GM21390 (cell line): ENCODE results near the gene LGALS9B.
A peak's percentile ranks its signal among the peaks of the same experiment; 100 is the strongest.
"Not testable (repeated sequence)": the region's sequence is repeated elsewhere in the genome, so short reads cannot be mapped to it uniquely, and the experiment has no call there.

Experiments used
- ATAC-seq: cut with Tn5 transposase; IDR thresholded peaks from one replicate; pipeline ENCODE4 v1.9.1; 2021; ENCODE audit not compliant: unreplicated experiment

Gene LGALS9B

DNA sequence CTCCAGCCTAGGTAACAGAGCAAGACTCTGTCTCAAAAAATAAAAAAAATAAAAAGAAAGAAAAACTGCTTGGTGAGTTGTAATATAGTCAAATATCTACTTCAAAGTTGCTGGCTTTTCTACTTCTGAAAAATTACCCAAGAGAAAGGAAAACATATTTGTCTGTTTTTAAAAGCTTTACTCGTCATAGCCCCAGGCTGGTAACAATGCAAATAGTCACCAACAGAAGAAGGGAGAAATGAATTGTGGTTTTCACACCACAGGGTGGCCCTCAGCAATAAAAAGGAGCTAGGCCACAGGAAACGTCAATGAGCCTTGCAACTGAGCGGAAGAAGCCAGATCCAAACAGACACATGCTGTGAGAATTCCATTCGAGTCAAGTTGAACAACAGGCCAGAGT, 1.8 kb upstream of the LGALS9B start:
- ATAC-seq, result not testable (repeated sequence)

DNA sequence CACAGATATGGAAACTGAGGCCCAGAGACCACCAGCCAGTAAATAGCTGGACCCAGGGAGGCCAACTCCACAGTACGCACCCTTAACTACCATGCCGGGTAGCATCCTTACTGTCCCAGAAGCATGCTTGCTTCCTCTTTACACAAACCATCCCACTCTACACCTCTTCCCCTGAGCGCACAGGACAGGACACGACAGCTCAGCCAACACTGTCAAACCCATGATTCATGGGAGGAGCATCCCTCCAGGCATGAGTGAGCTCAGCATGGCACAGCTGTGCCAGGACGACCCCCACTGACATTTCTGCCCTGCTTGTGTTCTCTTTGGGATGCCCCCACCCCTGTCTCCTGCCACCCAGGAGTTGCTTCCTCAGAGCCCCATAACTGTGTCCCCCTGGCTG, 340 bp downstream of the LGALS9B start:
- ATAC-seq, result peak; percentile 30

DNA sequence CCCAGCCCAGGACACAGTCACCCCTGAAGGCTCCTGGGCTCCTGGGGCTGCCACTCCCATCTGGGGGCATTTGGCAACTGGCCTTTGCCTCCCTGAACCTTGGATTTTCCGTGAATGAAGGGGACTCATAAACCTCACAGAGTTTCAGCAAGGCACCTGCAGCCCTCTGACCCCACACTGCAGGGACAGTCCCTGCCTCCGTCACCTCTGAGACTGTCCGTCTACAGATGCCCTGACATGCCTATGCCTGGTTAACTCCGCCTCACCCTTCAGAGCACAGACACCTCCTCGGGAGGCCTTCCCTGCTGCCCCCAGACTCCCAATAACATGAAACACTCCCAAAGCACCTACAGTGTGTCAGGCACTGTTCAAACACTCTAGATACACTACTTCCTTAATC, 786 bp downstream of the LGALS9B start:
- ATAC-seq, result not testable (repeated sequence)

DNA sequence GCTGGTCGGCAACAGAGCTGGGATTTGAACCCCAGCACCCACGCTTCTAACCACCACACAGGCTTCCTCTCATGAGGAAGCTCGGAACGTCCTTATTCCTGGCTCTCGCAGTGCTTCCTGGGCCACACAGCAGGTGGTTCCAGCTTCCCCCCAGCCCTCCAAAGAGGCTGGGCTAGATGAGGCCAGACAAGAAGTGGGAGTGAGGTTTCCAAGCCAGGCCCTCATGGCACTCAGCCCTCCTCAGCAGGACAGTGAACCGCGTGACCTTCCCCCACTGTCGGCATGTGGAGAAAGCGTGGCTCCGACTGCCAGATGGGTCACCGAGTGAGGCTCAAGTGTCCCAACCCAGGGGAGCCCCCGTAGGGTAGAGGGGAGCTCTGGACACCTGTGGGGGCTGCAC, 1.8 kb downstream of the LGALS9B start:
- ATAC-seq, result not testable (repeated sequence)

DNA sequence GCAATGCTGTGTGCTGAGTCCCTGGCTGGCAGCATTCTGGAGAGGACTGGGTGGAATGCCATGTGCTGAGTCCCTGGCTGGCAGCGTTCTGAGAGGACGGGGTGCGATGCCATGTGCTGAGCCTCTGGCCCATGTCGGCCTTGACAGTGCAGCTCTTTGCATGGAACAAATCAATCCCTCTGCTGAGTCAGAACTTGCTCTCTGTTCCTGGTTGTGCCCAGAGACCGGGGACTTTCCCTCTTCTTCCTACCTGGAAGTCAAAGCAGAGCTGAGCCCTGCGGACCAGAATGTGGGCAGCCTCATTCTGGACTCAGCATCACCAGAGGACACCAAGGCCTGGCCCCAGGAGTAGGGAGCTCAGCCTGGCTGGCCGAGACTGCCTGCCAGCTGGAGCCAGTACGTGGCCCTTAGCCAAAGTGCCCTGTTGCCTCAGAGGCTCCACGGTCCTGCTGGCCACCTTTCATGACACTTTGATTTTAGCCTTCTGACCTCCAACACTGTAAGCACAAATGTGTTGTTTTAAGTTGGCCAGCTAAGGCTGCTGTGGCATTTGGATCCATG, 2.4 kb downstream of the LGALS9B start:
- not testable (repeated sequence) for ATAC-seq

DNA sequence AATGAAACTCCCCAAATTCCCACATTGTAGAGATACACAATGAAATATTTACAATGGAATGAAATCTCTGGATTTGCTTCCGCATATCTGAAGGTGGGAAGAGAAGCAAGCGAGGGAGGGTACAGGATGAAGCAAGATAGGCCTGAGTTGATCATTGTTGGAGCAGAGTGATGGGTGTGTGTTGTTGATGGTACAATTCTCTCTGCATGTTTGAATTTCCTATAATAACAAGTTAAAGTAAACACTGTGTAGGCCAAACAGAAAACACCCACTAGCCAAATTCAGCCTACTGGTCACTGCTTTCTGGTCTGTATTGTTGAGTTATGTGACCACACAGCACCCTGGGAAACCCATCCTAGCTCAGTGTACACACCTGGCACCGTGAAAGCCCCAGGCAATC, 5.2 kb downstream of the LGALS9B start:
- not testable (repeated sequence) for ATAC-seq

DNA sequence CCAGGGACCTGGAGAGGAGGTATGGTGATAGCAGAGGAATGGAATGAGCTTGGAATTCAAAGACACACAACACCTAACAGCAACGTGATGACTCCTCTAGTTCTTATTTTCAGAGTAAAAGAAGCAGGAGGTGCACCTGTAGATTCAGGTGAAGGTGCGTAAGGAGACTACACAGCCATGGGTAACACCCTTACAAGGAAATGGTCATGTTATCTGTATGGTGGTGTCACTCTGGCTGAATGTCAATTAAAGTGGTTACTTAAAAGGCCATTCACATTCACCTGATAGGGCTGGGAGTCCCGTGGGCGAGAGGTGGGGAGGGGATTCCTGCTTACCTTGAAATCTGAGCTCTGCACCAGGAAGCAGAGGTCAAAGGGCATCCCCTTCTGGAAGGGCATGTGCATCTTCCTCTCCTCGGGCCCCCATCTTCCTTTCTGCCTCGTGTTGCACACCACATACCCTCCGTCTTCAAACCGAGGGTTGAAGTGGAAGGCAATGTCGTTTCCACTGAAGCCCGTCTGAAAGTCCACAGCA, 9.4 kb downstream of the LGALS9B start:
- ATAC-seq, result not testable (repeated sequence)

DNA sequence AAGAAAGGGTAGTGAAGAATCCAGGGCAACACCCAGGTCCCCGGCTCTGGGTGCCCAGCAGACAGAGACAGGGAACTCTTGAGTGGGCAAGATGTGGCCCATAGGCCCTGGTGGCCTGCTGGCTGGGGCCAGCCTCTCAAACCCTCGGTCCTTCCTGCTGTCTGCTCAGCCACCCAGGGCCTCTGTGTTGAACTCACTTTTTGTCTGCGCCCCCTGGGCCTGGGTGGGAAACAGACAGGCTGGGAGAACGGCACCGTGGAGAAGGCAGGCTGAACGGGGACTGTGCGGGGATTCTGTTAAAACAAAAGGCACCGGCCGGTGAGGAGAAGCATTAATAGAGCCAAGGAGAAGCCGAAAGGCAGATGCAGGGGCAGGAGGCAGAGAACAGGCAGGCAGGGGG, 12.2 kb downstream of the LGALS9B start:
- ATAC-seq, result not testable (repeated sequence)

DNA sequence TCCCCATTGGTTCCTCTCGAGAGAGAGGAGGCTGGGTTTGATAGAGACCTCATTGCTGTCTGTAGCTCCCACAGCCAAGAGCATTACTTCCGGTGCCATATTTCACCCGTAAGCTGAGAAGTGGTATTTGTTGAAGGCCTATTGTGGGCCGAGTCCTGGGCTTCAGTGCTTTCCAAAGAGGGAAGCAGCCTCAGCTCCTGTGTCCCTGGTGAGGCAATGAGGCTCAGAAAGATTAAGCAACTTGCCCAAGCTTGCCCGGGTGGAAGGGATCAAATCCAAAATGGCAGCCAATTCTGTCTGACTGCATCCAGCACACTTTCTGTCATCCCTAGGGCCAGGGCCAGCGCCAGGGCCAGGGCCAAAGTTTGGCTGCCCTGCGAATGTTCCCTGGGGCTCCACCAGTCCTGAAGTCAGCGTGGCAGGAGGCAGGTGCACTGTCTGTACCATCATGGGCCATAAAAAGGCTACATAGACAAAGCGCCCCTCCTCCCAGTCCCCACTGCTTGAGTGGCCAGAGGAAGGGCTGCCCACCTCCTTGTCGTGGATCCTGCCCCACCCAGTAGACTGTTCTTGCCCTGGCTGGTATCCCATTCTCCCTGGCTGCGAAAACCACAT, 13.4 kb downstream of the LGALS9B start:
- ATAC-seq, result not testable (repeated sequence)

DNA sequence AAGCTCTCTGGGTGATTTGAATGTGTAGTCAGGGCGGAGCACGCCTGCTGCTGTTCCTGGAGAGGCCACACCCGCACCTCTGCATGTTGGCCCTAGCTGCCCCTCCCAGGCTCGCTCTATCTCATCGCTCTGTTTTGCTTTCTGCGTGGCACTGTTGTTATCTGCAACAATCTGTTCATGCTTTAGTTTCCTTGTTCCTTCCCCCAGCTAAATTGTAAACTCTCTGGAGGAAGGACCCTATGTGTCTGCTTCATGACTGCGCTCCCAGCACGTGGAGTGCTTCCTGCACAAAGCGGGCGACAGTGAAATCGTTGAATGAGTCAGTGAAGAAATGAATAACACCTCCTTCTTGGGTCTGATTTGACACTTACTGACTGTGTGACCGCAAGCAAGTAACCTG, 16.5 kb downstream of the LGALS9B start:
- not testable (repeated sequence) for ATAC-seq

DNA sequence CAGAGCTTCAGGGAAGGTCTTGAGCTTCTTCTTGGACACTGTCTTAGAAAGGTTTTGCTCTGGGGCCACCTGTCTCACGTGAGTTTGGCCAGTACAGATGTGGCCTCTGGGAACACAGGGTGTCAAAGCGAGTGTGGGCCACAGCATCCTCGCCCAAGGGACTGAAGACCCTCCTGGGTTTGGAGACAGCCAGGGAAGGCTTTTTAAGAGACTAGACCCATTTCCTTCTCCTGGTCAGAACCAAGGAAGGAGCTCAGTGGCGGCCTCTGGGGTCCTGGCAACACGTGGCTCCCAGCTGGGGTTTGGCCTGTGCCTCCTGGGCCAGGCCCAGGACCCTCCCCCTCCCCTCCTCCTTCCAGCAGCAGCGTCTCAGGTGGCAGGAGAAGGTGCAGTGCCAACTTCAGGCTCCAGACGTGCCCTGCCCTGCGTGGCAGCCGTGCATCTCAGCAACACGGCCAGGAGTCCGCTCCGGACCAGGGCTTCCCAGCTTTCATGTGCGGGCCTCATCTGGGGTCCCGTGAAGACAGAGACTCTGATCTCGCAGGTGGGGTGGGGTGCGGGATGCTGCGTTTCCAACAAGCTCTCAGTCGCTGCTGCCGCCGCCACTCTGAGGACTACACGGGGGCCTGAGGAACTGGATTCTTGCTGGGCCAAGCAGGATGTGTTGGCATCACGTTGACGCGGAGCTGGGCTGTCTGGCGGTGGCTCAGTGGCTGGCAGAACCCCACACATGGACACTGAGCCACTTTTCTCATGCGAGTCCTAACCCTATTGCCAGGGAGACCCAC, 19.6 kb downstream of the LGALS9B start:
- not testable (repeated sequence) for ATAC-seq

DNA sequence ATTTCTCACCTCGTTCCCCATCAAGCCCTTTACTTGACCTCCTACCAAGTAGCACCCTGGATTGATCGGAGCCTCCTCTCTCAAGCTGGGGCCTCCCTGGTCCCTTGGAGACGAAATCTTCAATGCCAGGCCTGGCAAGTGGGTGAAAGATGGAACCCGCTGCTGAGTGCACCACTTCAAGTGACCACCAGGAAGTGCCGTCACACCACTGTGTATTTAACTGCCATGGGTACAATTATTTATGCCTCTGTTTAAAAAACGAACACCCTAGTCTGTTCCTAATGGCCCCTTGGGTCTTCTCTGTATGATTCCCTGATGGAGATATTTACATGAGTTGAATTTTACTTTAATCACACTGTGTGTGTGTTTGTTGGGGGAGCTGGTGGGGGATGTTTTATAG, 20.4 kb downstream of the LGALS9B start:
- ATAC-seq, result not testable (repeated sequence)

DNA sequence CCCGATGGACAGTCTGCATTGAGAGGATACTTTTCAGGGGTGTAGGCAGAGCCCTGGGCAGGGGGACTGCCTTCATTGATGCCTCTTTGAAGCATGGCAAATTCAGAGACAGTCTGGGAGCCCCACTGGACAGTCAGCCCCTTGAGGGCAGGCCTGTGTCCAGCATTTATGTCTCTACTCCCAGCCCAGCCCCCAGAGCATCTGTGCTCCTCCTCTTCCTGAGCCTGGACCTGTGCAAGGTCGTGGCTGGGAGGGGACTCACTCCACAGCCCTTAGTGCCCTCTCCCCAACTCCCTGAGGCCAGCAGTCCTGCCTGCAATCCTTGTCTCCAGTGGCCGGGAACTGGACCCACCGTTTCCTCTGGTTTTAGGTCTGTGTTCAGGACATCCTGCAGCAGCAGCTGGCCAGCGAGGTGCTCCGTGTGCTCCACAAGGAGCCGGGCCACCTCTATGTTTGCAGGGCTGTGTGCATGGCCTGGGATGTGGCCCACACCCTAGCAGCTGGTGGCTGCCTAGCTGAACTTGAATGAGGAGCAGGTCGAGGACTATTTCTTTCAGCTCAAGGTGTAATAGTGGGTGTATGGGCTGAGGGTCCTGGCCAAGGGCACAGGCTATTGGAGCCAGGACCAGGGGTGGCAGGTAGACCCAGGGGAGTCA, 22.6 kb downstream of the LGALS9B start:
- not testable (repeated sequence) for ATAC-seq

DNA sequence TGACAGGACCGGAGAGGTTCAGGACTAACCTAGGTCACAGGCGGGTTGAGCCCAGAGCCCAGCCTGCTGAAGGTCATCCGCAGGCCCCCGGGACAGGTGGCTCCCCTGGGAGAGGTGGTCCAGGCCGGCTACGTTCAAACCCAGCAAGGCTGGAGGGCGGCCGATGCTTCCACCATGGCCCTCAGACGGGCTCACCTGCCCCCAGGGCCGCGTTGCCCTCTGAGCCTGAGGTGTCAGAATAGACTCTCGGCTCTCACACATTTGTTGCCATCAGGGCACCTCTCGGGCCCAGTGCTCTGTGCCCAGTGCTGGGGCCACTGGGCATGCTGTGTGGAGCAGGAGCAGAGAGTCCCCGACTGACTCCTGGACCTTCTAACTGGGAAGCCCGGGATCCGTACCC, 23.2 kb downstream of the LGALS9B start:
- ATAC-seq, result not testable (repeated sequence)

DNA sequence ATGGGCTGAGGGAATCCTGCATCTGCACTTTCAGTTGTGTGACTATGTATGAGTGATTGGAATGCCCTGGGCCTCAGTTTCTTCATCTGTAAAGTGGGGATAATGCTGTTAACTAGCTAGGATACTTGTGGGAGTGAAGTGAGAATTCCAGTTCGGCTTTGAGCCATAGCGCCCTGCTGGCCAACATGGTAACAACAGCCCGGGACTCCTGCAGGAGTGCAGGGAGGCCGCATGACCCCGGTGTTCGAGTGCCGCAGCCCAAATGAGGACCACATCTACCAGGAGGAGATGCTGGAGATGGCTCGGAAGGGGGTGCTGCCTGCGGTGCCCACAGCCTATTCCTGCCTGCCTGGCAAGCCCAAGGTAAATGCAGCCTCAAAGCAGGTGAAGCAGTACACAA, 23.7 kb downstream of the LGALS9B start:
- not testable (repeated sequence) for ATAC-seq

DNA sequence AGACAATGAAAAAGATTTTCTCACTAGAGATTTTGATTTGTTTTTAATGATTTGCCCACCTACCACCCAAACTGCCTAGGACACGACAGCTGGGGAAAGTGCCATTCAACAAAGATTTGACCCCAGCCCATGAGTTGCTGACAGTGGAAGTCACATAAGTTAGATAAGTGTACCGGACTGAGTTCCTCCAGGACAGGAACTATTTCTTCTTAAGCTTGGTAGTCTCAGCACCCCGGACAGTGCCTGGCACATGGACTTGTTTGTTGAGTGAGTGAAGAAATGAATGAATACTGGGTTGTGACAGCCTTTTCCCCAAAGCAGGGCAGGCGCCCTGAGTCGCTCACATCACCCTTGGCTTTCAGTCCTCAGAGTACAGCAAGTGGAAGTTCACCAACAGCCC, 26.7 kb downstream of the LGALS9B start:
- not testable (repeated sequence) for ATAC-seq

DNA sequence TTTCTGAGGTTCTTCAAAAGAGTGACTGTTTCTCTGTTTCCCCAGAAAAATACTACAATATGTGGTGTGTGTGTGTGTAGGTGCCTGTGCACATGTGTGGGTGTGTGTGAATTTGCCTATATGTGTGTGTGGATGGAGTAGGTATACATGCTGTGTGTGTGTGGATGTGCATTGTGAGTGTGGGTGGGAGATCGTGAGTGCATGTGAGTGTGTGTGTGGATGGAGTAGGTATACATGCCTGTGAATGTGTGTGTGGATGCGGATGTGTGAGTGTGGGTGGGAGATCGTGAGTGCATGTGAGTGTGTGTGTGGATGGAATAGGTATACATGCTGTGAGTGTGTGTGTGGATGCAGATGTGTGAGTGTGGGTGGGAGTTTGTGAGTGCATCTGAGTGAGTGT, 32.2 kb downstream of the LGALS9B start:
- not testable (repeated sequence) for ATAC-seq

DNA sequence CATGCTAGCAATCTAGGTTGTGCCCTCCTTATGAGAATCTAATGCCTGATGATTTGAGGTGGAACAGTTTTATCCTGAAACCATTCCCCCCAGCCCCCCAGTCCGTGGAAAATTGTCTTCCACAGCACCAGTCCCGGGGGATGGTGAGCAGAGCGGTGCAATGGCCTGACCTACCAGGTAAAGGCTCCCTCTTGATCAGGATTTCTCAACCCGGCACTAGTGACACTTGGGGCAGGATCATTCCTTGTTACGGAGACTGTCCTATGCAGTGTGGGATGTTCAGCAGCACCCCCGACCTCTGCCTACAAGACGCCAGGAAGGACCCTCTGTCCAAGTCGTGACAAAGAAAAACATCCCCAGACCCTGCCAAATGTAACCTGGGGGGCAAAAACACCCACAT, 34.0 kb downstream of the LGALS9B start:
- ATAC-seq, result not testable (repeated sequence)

DNA sequence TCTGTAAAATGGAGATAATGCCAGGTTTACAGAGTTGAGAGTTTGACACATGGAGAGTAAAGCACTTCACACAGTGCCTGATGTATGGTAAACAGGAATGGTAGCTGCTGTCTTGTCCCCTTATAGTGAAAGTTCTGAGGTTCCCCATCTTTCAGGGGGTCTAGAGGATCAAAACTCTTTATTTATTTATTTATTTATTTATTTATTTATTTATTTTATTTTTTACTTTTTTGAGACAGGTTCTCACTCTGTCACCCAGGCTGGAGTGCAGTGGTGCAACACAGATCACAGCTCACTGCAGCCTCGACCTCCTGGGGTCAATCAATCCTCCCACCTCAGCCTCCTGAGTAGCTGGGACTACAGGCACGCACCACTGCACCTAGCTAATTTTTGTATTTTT, 40.1 kb downstream of the LGALS9B start:
- ATAC-seq, result not testable (repeated sequence)

DNA sequence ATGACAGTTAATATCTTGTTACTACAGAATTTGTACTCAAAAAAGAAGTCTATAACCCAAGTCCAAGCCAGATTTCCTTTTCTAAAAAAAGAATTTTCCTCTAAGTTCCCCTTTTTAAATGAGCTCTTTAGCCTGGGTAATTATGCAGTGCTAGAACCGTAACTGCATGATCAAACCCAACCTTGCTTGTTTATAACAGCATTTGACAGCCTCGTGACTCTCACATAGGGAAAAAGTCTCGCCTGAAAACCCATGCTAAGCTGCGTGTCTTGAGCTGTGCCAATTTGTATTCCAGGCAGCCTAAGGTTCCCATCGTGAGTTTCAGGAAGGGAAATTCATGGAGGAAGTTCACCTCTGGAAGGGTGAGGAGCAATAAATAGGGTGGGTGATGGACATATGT, 44.5 kb downstream of the LGALS9B start:
- ATAC-seq, result not testable (repeated sequence)

DNA sequence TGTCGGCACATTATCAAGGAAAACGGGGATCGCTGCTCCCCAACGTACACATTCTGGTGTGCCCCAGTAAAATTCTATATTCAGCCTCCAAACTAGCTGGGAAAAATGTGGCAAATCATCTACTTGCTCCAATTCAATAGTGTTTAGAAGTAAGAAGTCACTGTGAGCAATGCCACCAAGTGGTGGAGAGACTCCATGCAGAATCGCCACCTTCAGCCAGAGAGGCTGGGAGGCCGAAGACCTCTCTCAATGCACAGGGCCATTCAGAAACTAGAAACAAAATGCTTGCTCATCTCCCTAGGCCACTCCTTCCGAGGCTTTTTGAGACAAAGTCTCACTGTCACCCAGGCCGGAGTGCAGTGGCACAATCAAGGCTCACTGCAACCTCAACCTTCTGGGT, 48.5 kb downstream of the LGALS9B start:
- ATAC-seq, result not testable (repeated sequence)
